Natural killer cell treated with Interleukin-12 subunit alpha and Interleukin-12 subunit beta and Interleukin-15 and Interleukin-18, amount 100 ng/mL, for 72 hours (primary cell): ENCODE measurements around the gene XYLT2. TPM values are rescaled to one million over a fixed set of nuclear protein-coding genes. Genes with fewer than 3 reads are reported as not detected.
A peak's percentile ranks its signal among the peaks of the same experiment; 100 is the strongest.

Experiments used
- ATAC-seq, 2 donors: fragments of 150-1000 bp; cut with Tn5 transposase in 1 of 2; sonication (Bioruptor Pico), chemical (Tn5 transposase) in 1 of 2; 2 replicates each; pipeline ENCODE4 v1.10.0; 2021
- DNase-seq: peaks from one replicate; pipeline ENCODE4 v3.0.0; 2022; ENCODE audit warnings: low spot score
- H3K27ac Mint-ChIP-seq, 2 donors: 1 replicate in 1 of 2; 2 replicates in 1 of 2; pipeline ENCODE4 v1.8.0; 2022; ENCODE audit warnings: mixed read lengths in 2 of 2, mild to moderate bottlenecking in 1 of 2, moderate library complexity in 1 of 2
- H3K27me3 Mint-ChIP-seq, 2 donors: 1 replicate in 1 of 2; 2 replicates in 1 of 2; pipeline ENCODE4 v1.8.0; 2022; ENCODE audit warnings: mixed read lengths in 2 of 2
- H3K36me3 Mint-ChIP-seq: one replicate; pipeline ENCODE4 v1.8.0; 2022; ENCODE audit warnings: mixed read lengths
- H3K4me1 Mint-ChIP-seq, 2 donors: 1 replicate in 1 of 2; 2 replicates in 1 of 2; pipeline ENCODE4 v1.8.0; 2022; ENCODE audit warnings: low read depth in 2 of 2, mixed read lengths in 2 of 2, mild to moderate bottlenecking in 1 of 2
- H3K4me3 Mint-ChIP-seq: one replicate; pipeline ENCODE4 v1.8.0; 2022; ENCODE audit warnings: mixed read lengths
- H3K9me3 Mint-ChIP-seq: 2 replicates; pipeline ENCODE4 v1.8.0; 2022; ENCODE audit warnings: mixed read lengths
- total RNA-seq, 2 donors: library from RNA; stranded (reverse); gene quantifications; one replicate each; pipeline ENCODE4 v1.2.3, GENCODE V29; 2022

XYLT2 gene
- total RNA-seq, 2 donors from 2014 or later: 19.6 to 27.1 TPM

DNA sequence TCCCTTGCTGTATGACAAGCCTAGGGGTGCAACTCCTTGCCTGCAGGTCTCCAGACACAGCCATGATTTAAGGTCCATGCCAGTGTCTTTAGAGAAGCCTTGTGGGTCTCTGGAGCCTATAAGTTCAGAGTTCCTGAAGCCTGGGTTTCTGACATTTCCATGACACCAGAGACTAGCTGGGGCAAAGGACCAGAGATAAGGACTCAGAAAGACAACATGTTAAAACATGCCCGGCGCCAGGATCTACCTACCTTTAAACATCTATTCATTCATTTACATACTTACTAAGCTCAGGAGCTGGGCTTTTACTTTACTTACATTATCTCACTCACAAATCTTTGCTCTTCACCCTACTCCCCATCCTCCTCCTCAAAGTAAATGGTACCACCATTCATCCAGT, 25.6 kb downstream of the XYLT2 start:
- peaks cover 23 to 28% of the 10 kb centered on the region in 2 donors for H3K4me1 Mint-ChIP-seq
- H3K4me3 Mint-ChIP-seq: peak overlapping the region; percentile 98
- no peak for DNase-seq
- H3K36me3 Mint-ChIP-seq: peaks cover 20% of the 10 kb centered on the region
- no peaks in the 10 kb centered on the region for H3K27me3 Mint-ChIP-seq
- H3K27ac Mint-ChIP-seq: peak overlapping the region; percentile 98
- ATAC-seq: no peak
- no peaks in the 10 kb centered on the region for H3K9me3 Mint-ChIP-seq

DNA sequence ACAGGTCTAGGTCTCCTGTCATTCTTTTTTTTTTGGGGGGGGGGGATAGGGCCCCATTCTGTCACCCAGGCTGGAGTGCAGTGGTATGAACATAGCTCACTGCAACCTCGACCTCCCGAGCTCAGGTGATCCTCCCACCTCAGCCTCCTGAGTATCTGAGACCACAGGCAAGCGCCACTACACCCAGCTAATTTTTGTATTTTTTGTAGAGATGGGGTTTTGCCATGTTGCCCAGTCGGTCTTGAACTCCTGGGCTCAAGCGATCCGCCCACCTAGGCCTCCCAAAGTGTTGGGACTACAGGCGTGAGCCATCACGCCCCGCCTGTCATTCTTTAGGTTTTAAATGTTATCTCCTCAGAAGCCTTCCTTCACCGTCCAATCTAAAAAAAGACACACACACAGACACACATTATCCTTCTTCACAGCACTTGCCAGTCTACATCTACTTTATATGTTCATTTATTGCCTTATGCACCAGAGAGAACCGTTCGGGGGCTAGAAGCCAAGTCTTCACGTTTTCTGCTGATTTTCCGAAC, 26.4 kb downstream of the XYLT2 start:
- Mint-ChIP-seq H3K9me3 (no peaks in the 10 kb centered on the region), H3K27ac (peak overlapping the region; percentile 98), H3K27me3 (no peaks in the 10 kb centered on the region), H3K36me3 (peaks cover 20% of the 10 kb centered on the region), H3K4me1 (peaks cover 23 to 28% of the 10 kb centered on the region in 2 donors), H3K4me3 (peak overlapping the region; percentile 98)
- ATAC-seq (no peak), DNase-seq (no peak)

DNA sequence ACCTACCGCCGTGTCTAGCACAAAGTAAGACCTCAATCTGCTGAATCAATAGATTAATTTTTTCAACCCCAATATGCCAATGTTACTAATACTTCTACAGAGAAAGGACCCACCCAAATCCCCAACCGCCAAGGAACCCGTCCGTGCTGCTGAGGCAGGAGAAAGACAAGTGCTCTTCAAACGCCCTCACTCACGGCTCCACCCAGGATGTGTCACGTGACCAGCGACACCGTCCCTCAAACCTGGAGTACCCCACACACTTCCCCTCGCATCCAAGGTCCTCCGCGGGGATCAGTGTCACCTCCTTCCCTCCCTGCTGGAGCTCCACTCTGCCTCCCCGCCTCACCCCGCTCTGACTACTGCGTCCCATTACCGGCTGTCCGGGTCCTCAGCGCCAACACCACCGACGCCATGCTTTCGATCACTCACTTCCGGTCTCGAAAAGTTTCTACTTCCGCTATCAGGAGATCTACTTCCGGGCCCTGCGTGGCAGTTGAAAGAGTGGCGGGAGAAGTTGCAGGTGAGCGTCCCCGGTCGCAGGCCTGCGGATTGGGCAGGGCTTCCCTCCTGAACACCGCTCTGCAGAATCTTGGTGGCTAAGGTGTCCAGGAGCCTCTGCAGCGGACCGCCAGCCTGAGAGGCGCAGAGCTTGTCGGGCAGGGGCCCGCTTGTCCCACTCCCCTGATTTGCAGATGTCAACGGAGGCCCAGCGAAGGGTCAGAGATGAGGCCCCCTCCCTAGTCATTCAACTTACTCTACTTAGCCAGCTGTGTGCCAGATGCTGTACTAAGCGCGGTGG, 27.0 kb downstream of the XYLT2 start, which contains the start of the genes EME1 and MRPL27:
Gene EME1, plus strand, starts transcription at position 472 of the 799 bp plus-strand sequence. CDS start 1,980 bp downstream, outside the sequence.
Gene MRPL27, minus strand, starts transcription at position 427 of the 799 bp plus-strand sequence. Its CDS starts 14 bp downstream, at position 413.
- Mint-ChIP-seq H3K4me1 (peaks cover 23 to 25% of the 10 kb centered on the region in 2 donors), H3K36me3 (peaks cover 16% of the 10 kb centered on the region), H3K4me3 (peak within 1 kb of the TSS; percentile 98), H3K27me3 (no peaks in the 10 kb centered on the region), H3K9me3 (no peaks in the 10 kb centered on the region), H3K27ac (peak within 1 kb of the TSS; percentile 98)
- peak; percentile 92 to 95 for ATAC-seq
- peak; percentile 88 for DNase-seq

- Mint-ChIP-seq H3K27ac (peak overlapping the region; percentile 98), H3K9me3 (no peaks in the 10 kb centered on the region), H3K4me3 (peak overlapping the region; percentile 98), H3K4me1 (peaks cover 23 to 25% of the 10 kb centered on the region in 2 donors), H3K27me3 (no peaks in the 10 kb centered on the region), H3K36me3 (peaks cover 16% of the 10 kb centered on the region)
- ATAC-seq (no peak), DNase-seq (no peak)
Observed at GRCh38 chr17:50373705-50374104, 27.8 kb downstream of the XYLT2 start.

DNA sequence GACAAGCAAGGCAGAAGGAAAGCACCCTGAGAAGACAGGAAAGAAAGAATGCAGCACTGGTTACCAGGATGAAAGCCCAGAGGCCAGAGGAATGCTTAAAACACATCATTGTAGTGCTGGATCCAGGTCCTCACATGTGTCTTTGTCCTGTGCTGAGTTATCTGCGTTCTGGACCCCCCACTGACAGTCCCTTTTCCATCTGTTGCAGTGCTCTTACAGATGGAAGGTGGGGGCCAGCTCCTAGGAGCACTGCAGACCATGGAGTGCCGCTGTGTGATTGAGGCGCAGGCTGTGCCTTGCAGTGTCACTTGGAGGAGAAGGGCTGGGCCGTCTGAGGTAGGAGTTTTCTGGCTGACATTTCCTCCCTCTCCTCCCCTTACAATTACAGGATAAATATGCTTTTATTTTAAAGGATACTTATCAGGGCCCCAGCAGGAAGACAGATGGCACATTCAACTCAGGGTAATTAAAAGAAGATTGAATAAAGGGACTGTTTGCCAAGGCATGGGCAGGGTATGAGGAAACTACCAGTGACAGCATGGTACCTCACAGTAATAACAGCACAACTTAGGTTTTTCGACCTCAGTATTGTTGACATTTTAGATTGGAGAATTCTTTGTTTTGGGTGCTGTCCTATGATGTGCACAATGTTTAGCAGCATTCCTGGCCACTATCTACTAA, 30.1 kb downstream of the XYLT2 start:
- Mint-ChIP-seq H3K36me3 (peaks cover 16% of the 10 kb centered on the region), H3K27me3 (no peaks in the 10 kb centered on the region), H3K27ac (no peak overlapping the region), H3K4me1 (peaks cover 19 to 23% of the 10 kb centered on the region in 2 donors), H3K4me3 (no peak overlapping the region), H3K9me3 (no peaks in the 10 kb centered on the region)
- ATAC-seq: no peak
- no peak for DNase-seq

DNA sequence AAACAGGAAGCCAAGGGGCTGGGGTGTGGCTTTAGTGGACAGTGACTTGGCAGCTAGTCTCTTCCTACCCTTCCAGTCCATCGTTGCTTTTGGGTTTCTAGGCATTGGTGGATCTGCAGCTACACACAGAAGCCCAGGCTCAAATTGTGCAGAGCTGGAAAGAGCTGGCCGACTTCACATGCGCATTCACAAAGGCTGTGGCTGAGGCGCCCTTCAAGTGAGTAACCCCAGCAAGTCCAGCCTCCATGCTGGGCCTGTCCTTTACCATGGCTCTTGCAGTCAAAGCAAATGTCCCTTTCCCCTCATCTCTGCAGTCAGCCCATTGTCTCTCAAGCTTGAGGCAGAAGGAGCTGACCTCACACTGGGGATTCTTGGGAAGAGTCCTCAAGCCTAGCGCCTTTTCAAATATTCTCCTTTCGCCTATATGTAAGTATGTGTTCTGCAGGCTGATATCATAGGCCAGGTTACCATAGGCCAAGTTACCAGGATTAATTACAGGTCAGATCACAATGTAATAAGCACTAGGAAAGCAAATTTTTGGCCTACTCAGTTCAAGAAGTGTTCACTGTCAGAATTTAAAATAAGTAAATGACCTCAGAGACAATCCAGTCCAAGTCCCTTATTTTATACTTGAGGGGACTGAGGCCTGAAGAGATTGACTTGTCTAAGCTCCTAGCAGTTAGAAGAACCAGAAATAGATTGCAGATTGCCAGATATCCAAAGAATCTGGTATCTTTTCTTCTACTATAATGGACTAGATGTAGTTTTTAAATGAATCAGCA, 33.6 kb downstream of the XYLT2 start:
- H3K4me1 Mint-ChIP-seq: no peaks in the 10 kb centered on the region
- H3K27me3 Mint-ChIP-seq: no peaks in the 10 kb centered on the region
- ATAC-seq (no peak), DNase-seq (no peak)
- H3K4me3 Mint-ChIP-seq: no peak overlapping the region
- no peak overlapping the region for H3K27ac Mint-ChIP-seq
- no peaks in the 10 kb centered on the region for H3K9me3 Mint-ChIP-seq
- H3K36me3 Mint-ChIP-seq: no peaks in the 10 kb centered on the region

GRCh38 chr17:50380369-50381259, 34.7 kb downstream of the XYLT2 start:
- Mint-ChIP-seq H3K27ac (no peak overlapping the region), H3K4me1 (peaks cover 0 to 3% of the 10 kb centered on the region in 2 donors), H3K36me3 (peaks cover 9% of the 10 kb centered on the region), H3K27me3 (no peaks in the 10 kb centered on the region), H3K9me3 (no peaks in the 10 kb centered on the region), H3K4me3 (no peak overlapping the region)
- ATAC-seq (peak in 1 of 2 donors; percentile 9), DNase-seq (no peak)

GRCh38 chr17:50381260-50381815, 35.4 kb downstream of the XYLT2 start:
- H3K9me3 Mint-ChIP-seq: no peaks in the 10 kb centered on the region
- peaks cover 11% of the 10 kb centered on the region for H3K36me3 Mint-ChIP-seq
- no peak overlapping the region for H3K27ac Mint-ChIP-seq

GRCh38 chr17:50381920-50382319, 36.0 kb downstream of the XYLT2 start:
- peaks cover 17% of the 10 kb centered on the region for H3K36me3 Mint-ChIP-seq
- ATAC-seq: no peak
- H3K9me3 Mint-ChIP-seq: no peaks in the 10 kb centered on the region
- H3K27ac Mint-ChIP-seq: no peak overlapping the region
- no peak for DNase-seq
- H3K4me1 Mint-ChIP-seq: peaks cover under 1 to 3% of the 10 kb centered on the region in 2 donors
- H3K4me3 Mint-ChIP-seq: no peak overlapping the region
- H3K27me3 Mint-ChIP-seq: no peaks in the 10 kb centered on the region

More at GRCh38 chr17:50381260-50381815, 35.4 kb downstream of the XYLT2 start:
- ATAC-seq (no peak), DNase-seq (no peak)
- no peak overlapping the region for H3K4me3 Mint-ChIP-seq
- H3K27me3 Mint-ChIP-seq: no peaks in the 10 kb centered on the region
- H3K4me1 Mint-ChIP-seq: peaks cover 0 to 3% of the 10 kb centered on the region in 2 donors

DNA sequence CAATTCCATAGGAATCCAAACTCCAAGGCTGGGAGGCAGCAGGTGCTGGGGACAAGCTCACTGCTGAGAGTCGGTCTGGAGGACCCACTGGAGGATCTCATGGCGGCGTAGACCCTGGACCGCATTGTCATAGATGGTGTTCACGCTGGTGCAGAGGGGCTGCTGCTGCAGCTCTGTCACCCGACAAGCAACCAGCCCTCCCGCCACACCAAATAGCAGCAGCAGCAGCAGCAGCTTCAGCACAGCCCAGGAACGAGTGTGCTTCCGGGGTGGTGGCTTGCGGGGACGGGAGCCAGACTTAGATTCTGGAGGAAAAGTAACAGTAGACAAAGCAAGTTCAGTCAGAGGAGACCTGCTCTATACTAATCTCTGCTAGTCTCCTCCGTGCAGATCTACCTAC, 37.0 kb downstream of the XYLT2 start:
- no peak for DNase-seq
- H3K4me3 Mint-ChIP-seq: no peak overlapping the region
- peaks cover 27% of the 10 kb centered on the region for H3K36me3 Mint-ChIP-seq
- no peak for ATAC-seq
- no peak overlapping the region for H3K27ac Mint-ChIP-seq
- no peaks in the 10 kb centered on the region for H3K27me3 Mint-ChIP-seq
- H3K4me1 Mint-ChIP-seq: peaks cover 6 to 12% of the 10 kb centered on the region in 2 donors
- H3K9me3 Mint-ChIP-seq: no peaks in the 10 kb centered on the region

DNA sequence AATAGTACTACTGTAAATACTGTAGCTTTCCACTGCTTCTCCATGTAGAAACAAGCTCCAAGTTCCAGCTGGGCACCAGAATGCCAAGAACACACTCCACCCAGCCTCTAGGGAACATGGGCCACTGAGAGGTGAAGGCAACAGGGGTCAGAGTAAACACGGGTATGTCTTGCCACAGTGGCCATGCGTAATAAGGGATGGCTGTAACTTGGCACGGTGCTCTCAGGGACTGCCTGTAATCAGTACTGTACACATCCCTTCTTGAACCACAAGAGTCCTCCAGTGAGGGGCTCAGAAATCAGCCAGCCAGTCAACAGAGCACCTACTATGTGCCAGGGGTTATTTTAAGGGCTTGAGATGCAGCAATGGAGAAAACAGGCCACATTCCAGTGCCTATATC, 40.6 kb downstream of the XYLT2 start:
- DNase-seq (no peak), ATAC-seq (no peak)
- H3K4me1 Mint-ChIP-seq: peaks cover 6 to 17% of the 10 kb centered on the region in 2 donors
- no peaks in the 10 kb centered on the region for H3K27me3 Mint-ChIP-seq
- H3K9me3 Mint-ChIP-seq: no peaks in the 10 kb centered on the region
- H3K36me3 Mint-ChIP-seq: peaks cover 38% of the 10 kb centered on the region
- H3K27ac Mint-ChIP-seq: peak overlapping the region in 1 of 2 donors; percentile 34
- H3K4me3 Mint-ChIP-seq: no peak overlapping the region

- Mint-ChIP-seq H3K27ac (no peak overlapping the region), H3K36me3 (peaks cover 49% of the 10 kb centered on the region), H3K4me3 (no peak overlapping the region), H3K9me3 (no peaks in the 10 kb centered on the region), H3K27me3 (no peaks in the 10 kb centered on the region), H3K4me1 (peaks cover 15 to 24% of the 10 kb centered on the region in 2 donors)
- DNase-seq (no peak), ATAC-seq (no peak)
Observed at GRCh38 chr17:50388728-50389127, 42.8 kb downstream of the XYLT2 start.
